NCI-H1694 treated with DMSO at 0.1 percent for 48 hours (cell line): ENCODE results near the gene CDKN2B-AS1.

Experiments
- DNase-seq: peaks from one replicate; lab custom pipeline; 2025; lab: John Stamatoyannopoulos, UW

Gene CDKN2B-AS1

GRCh38 chr9:22118810-22119521, 124.4 kb downstream of the CDKN2B-AS1 start:
- DNase-seq = no peak

- DNase-seq = peak; percentile 39
Observed at GRCh38 chr9:22119522-22120158, 125.0 kb downstream of the CDKN2B-AS1 start.

GRCh38 chr9:22120159-22120549, 125.6 kb downstream of the CDKN2B-AS1 start:
- no peak for DNase-seq

GRCh38 chr9:22120595-22120994, 126.0 kb downstream of the CDKN2B-AS1 start:
- DNase-seq = no peak

- DNase-seq = no peak
Observed at GRCh38 chr9:22124263-22125011, 129.8 kb downstream of the CDKN2B-AS1 start.

GRCh38 chr9:22129133-22129532, 134.5 kb downstream of the CDKN2B-AS1 start:
- no peak for DNase-seq

- DNase-seq = no peak
Observed at GRCh38 chr9:22129633-22130032, 135.0 kb downstream of the CDKN2B-AS1 start.

GRCh38 chr9:22131817-22132216, 137.2 kb downstream of the CDKN2B-AS1 start:
- DNase-seq = no peak

GRCh38 chr9:22134390-22134789, 139.8 kb downstream of the CDKN2B-AS1 start:
- no peak for DNase-seq

GRCh38 chr9:22136461-22137096, 142.0 kb downstream of the CDKN2B-AS1 start:
- no peak for DNase-seq

GRCh38 chr9:22138956-22139660, 144.5 kb downstream of the CDKN2B-AS1 start:
- DNase-seq = no peak

- DNase-seq = no peak
Observed at GRCh38 chr9:22141908-22142307, 147.3 kb downstream of the CDKN2B-AS1 start.

GRCh38 chr9:22142671-22143070, 148.1 kb downstream of the CDKN2B-AS1 start:
- DNase-seq = no peak

- no peak for DNase-seq
Observed at GRCh38 chr9:22143799-22144625, 149.4 kb downstream of the CDKN2B-AS1 start.

GRCh38 chr9:22146604-22147003, 152.0 kb downstream of the CDKN2B-AS1 start:
- DNase-seq = no peak

GRCh38 chr9:22147813-22148527, 153.4 kb downstream of the CDKN2B-AS1 start:
- DNase-seq = no peak

- no peak for DNase-seq
Observed at GRCh38 chr9:22148528-22148875, 153.9 kb downstream of the CDKN2B-AS1 start.

GRCh38 chr9:22148876-22149637, 154.5 kb downstream of the CDKN2B-AS1 start:
- no peak for DNase-seq

- no peak for DNase-seq
Observed at GRCh38 chr9:22154064-22154463, 159.5 kb downstream of the CDKN2B-AS1 start.

- DNase-seq = no peak
Observed at GRCh38 chr9:22156586-22156985, 162.0 kb downstream of the CDKN2B-AS1 start.
